Effector memory CD4-positive, alpha-beta T cell (primary cell): Measurements from ENCODE around the gene ZCCHC24.

Source experiments
- DNase-seq, 3 donors: peaks; one replicate each; pipeline ENCODE4 v3.0.0-alpha.2; 2020
- H3K27ac ChIP-seq: 2 replicates; pipeline ENCODE4 v1.7.0; 2013; ENCODE audit warnings: mild to moderate bottlenecking, low read length, moderate library complexity; ENCODE audit not compliant: insufficient read depth, poor library complexity, severe bottlenecking
- H3K27me3 ChIP-seq: replicated peaks from 2 replicates; pipeline ENCODE4 v1.7.0; 2013; ENCODE audit warnings: mild to moderate bottlenecking, low read length; ENCODE audit not compliant: insufficient read depth, control insufficient read depth, poor library complexity, severe bottlenecking
- H3K36me3 ChIP-seq: 2 replicates; pipeline ENCODE4 v1.7.0; 2013; ENCODE audit warnings: mild to moderate bottlenecking, low read length, moderate library complexity; ENCODE audit not compliant: control insufficient read depth, insufficient read depth
- H3K4me1 ChIP-seq: 2 replicates; pipeline ENCODE4 v1.7.0; 2013; ENCODE audit warnings: low read length, mild to moderate bottlenecking; ENCODE audit not compliant: control insufficient read depth, insufficient read depth, poor library complexity, severe bottlenecking
- H3K4me3 ChIP-seq: 2 replicates; pipeline ENCODE4 v1.7.0; 2013; ENCODE audit warnings: low read length, low read depth, mild to moderate bottlenecking; ENCODE audit not compliant: insufficient read depth, poor library complexity, severe bottlenecking
- H3K9me3 ChIP-seq: 2 replicates; pipeline ENCODE4 v1.7.0; 2013; ENCODE audit warnings: mild to moderate bottlenecking, low read length, moderate library complexity; ENCODE audit not compliant: control insufficient read depth

ZCCHC24 gene

GRCh38 chr10:79384773-79385391 lies 60.5 kb downstream of the ZCCHC24 start:
- no peaks in the 10 kb centered on the region for H3K4me1 ChIP-seq

GRCh38 chr10:79383974-79384606 lies 61.3 kb downstream of the ZCCHC24 start:
- Histone ChIP-seq H3K27me3 (no peaks in the 10 kb centered on the region), H3K4me1 (no peaks in the 10 kb centered on the region), H3K27ac (no peak overlapping the region), H3K36me3 (no peaks in the 10 kb centered on the region), H3K9me3 (no peaks in the 10 kb centered on the region), H3K4me3 (no peak overlapping the region)
- DNase-seq: no peak

More at GRCh38 chr10:79384773-79385391, 60.5 kb downstream of the ZCCHC24 start:
- H3K27me3 ChIP-seq: no peaks in the 10 kb centered on the region
- no peaks in the 10 kb centered on the region for H3K9me3 ChIP-seq
- no peak overlapping the region for H3K4me3 ChIP-seq
- no peak overlapping the region for H3K27ac ChIP-seq
- H3K36me3 ChIP-seq: no peaks in the 10 kb centered on the region
- DNase-seq: no peak

DNA sequence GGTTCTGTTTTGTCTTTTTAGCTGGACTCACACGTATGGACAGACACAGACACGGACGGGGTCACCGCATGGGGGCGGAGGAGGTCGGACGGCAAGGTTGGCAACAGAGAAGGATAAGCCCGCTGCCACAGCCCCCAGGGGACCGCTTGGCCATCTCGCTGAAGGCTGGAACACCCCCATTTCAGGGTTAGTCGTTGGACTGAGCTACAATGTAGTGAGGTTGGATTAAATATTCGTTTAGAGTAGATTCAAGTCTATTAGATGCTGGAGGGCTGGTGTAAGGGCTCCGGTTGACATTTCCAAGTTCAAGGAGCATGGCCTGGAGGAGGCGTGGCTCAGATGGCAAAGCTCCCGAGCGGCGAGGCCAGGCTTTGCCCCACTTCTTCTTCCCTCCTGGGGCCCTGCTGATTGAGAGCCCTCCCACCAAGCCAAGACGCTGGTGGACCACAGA lies 62.9 kb downstream of the ZCCHC24 start:
- Histone ChIP-seq H3K4me3 (no peak overlapping the region), H3K9me3 (no peaks in the 10 kb centered on the region), H3K4me1 (no peaks in the 10 kb centered on the region), H3K27me3 (no peaks in the 10 kb centered on the region), H3K36me3 (no peaks in the 10 kb centered on the region), H3K27ac (no peak overlapping the region)
- no peak for DNase-seq

DNA sequence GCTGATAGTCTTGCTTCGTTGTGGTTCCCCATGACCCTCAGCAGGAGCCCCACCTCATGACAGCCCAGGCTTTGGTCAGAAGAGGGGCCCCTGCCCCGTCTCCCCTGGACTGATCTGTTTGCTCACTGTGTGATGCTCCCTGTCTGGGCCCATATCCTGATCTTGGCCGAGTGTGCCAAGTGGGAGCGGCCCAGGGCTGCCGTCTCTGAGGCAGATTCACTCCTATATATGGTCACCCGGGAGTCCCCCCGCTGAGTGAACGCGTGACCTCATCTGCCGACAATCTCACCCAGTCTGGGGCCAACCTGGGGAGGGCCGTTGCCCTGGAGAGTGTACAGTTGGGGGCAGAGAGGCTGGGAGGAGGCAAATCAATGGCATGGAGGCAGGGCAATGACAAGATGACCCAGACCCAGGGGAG lies 63.6 kb downstream of the ZCCHC24 start:
- Histone ChIP-seq H3K9me3 (no peaks in the 10 kb centered on the region), H3K4me1 (no peaks in the 10 kb centered on the region), H3K27me3 (no peaks in the 10 kb centered on the region), H3K36me3 (no peaks in the 10 kb centered on the region), H3K27ac (no peak overlapping the region), H3K4me3 (no peak overlapping the region)
- DNase-seq: no peak

DNA sequence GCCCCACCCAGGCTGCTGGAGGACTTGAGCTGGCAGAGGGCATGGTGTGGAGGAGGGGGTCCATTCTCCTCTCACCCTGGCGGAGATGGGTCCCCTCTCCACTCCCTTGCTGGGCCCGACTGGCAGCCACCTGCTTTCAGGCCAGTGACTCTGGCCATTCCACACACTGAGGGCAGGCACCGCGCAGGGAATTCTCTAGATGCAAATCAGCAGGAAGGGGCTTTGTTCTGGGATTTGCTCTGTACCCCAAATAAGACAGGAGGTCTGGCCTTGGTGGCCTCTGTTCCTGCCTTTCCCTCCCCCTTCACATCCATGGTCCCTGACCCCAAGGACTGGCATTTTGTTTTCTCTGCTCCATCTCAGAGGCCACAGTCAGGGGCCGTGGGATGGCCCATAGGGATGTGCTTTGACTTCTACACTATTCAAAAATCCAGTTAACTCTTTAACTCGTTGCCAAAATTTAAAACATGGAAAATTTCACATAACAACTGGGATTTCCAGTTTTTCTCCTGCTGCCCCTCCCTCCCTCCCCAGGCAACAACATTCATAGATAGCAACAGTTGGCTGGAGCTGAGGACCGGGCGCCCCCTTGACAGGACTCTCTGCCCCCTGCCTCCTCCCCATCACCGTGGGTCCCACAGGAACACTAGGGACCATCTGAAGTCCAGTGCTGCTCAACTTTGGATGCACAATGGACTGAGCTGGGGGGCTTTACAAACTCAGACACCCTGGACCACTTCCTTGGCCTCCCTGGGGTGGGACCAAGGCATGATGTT lies 64.3 kb downstream of the ZCCHC24 start:
- Histone ChIP-seq H3K27me3 (no peaks in the 10 kb centered on the region), H3K9me3 (no peaks in the 10 kb centered on the region), H3K4me3 (no peak overlapping the region), H3K4me1 (no peaks in the 10 kb centered on the region), H3K36me3 (no peaks in the 10 kb centered on the region), H3K27ac (no peak overlapping the region)
- DNase-seq: no peak

- Histone ChIP-seq H3K27ac (no peak overlapping the region), H3K4me1 (no peaks in the 10 kb centered on the region), H3K9me3 (no peaks in the 10 kb centered on the region), H3K4me3 (no peak overlapping the region), H3K27me3 (no peaks in the 10 kb centered on the region), H3K36me3 (no peaks in the 10 kb centered on the region)
- no peak for DNase-seq
Measured at GRCh38 chr10:79380125-79380945, 65.1 kb downstream of the ZCCHC24 start.

- no peaks in the 10 kb centered on the region for H3K9me3 ChIP-seq
- no peak for DNase-seq
- no peaks in the 10 kb centered on the region for H3K36me3 ChIP-seq
- H3K27me3 ChIP-seq: no peaks in the 10 kb centered on the region
- H3K4me1 ChIP-seq: no peaks in the 10 kb centered on the region
- no peak overlapping the region for H3K27ac ChIP-seq
- H3K4me3 ChIP-seq: no peak overlapping the region
Measured at GRCh38 chr10:79379512-79380124, 65.8 kb downstream of the ZCCHC24 start.

DNA sequence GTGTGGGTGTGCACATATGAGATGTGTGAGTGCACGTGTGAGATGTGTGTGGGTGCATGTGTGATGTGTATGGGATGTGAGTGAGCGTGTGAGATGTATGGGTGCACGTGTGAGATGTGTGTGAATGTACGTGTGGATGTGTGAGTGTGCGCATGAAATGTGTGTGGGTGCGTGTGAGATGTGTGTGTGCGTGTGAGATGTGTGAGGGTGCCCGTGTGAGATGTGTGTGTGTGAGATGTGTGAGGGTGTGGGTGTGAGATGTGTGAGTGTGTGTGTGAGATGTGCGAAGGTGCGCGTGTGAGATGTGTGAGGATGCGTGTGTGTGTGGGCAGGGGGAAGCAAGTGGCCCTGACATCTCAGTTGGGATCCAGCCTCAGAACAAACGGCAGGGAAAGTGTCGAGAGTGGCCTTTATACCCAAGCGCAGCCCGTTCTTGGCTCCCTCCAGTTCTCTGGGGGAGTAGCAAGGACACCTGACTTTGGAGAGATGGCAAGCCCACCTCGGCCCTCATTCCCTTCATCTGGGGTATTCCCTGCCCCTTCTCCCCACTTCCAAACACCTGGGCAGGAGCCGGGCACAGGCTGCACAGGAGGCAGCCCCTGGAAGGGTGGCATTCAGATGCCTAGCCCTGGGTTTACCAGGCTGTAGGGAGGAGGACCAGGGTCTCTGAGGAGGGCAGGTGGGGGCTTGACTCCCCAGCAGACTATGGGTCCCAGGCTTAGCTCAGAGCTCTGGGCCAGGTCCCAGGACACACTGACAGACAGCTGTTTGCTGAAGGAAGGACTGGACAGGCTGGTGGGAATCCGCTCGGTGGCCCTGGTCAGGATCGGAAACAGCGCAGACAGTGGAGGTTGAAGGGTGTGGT lies 66.5 kb downstream of the ZCCHC24 start:
- Histone ChIP-seq H3K27ac (no peak overlapping the region), H3K9me3 (no peaks in the 10 kb centered on the region), H3K4me3 (no peak overlapping the region), H3K27me3 (no peaks in the 10 kb centered on the region), H3K36me3 (no peaks in the 10 kb centered on the region), H3K4me1 (no peaks in the 10 kb centered on the region)
- DNase-seq: no peak

- no peak overlapping the region for H3K27ac ChIP-seq
- H3K4me1 ChIP-seq: no peaks in the 10 kb centered on the region
- H3K4me3 ChIP-seq: no peak overlapping the region
- H3K27me3 ChIP-seq: no peaks in the 10 kb centered on the region
- no peaks in the 10 kb centered on the region for H3K36me3 ChIP-seq
- H3K9me3 ChIP-seq: no peaks in the 10 kb centered on the region
- DNase-seq: no peak
Measured at GRCh38 chr10:79378383-79378646, 67.1 kb downstream of the ZCCHC24 start.
